K562 (cell line): Measurements from ENCODE around the gene SYNPO. TPM values are rescaled to one million over a fixed set of nuclear protein-coding genes. Genes with fewer than 3 reads are reported as not detected.
A peak's percentile ranks its signal among the peaks of the same experiment; 100 is the strongest.

Experiments used
- ATAC-seq: fragments of 200-7000 bp; cut with Tn5 transposase; 3 replicates; pipeline ENCODE4 v1.9.1; 2020; ENCODE audit warnings: moderate library complexity
- BruUV-seq: library from RNA; stranded (reverse); fragments of 400-500 nt; replicated peaks from 2 replicates; lab custom pipeline; 2021; lab: Mats Ljungman, UMichigan
- CTCF ChIA-PET: fragments of 300-600 bp; formaldehyde crosslinking; extraction: SDS; loops from one replicate; lab custom pipeline; 2021; ENCODE audit warnings: low intra/inter-chr PET ratio; lab: Yijun Ruan, JAX
- POLR2A ChIA-PET: fragments of 300-600, 350-650 bp; sonication (Branson Sonifier 250); formaldehyde crosslinking; extraction: SDS; loops from one replicate; lab custom pipeline; 2021; ENCODE audit warnings: antibody characterized with exemption, inconsistent platforms; lab: Yijun Ruan, JAX
- DNase-seq, 4 experiments: peaks; one replicate each; pipeline versions ENCODE4 v3.0.0 to v3.0.0-alpha.2; 2011 to 2018; ENCODE audit warnings: low spot score in 3 of 4, mixed read lengths in 3 of 4; ENCODE audit errors: extremely low read depth in 1 of 4
- FAIRE-seq: peaks from 2 replicates; lab custom pipeline; 2011; peaks lifted over from hg19 to GRCh38; lab: Jason Lieb, UNC
- H2AFZ ChIP-seq: 2 replicates; pipeline ENCODE4 v1.6.0; 2011; ENCODE audit warnings: low read depth, low read length, control low read depth, inconsistent platforms
- H3K27ac ChIP-seq: fragments of 200-600 bp; 3 replicates; pipeline ENCODE4 v1.8.0; 2011; ENCODE audit warnings: low read depth, mild to moderate bottlenecking, control low read depth, inconsistent platforms, low read length, moderate library complexity, mixed read lengths; ENCODE audit errors: extremely low read depth
- H3K27me3 ChIP-seq, 2 experiments: fragments of 300-600 bp in 1 of 2; 2 replicates in 1 of 2; 3 replicates in 1 of 2; pipeline versions ENCODE4 v1.6.0 to v1.8.0; 2011; ENCODE audit warnings: inconsistent platforms in 2 of 2, low read length in 2 of 2, mild to moderate bottlenecking in 1 of 2, mixed read lengths in 1 of 2, moderate library complexity in 1 of 2; ENCODE audit not compliant: control insufficient read depth in 2 of 2, insufficient read depth in 2 of 2
- H3K36me3 ChIP-seq: fragments of 300-600 bp; 3 replicates; pipeline ENCODE4 v1.8.0; 2011; ENCODE audit warnings: mild to moderate bottlenecking, low read length, inconsistent platforms; ENCODE audit not compliant: control insufficient read depth, insufficient read depth
- H3K4me1 ChIP-seq, 2 experiments: fragments of 200-600 bp in 1 of 2; replicated peaks in 1 of 2; 2 replicates in 1 of 2; 3 replicates in 1 of 2; pipeline versions ENCODE4 v1.5.1 to v1.8.0; 2011; ENCODE audit warnings: inconsistent platforms in 2 of 2, low read length in 2 of 2, mild to moderate bottlenecking in 1 of 2, mixed read lengths in 1 of 2, moderate library complexity in 1 of 2; ENCODE audit not compliant: control insufficient read depth in 2 of 2, insufficient read depth in 2 of 2
- H3K4me2 ChIP-seq: 2 replicates; pipeline ENCODE4 v1.6.1; 2011; ENCODE audit warnings: low read length, control low read depth, inconsistent platforms, mixed read lengths; ENCODE audit not compliant: insufficient read depth
- H3K4me3 ChIP-seq: fragments of 200-600 bp; sonication (generic), shearing (Covaris generic); 2 replicates; pipeline ENCODE4 v1.5.1; 2016; ENCODE audit warnings: control low read depth, inconsistent platforms
- H3K79me2 ChIP-seq: fragments of 200-600 bp; 3 replicates; pipeline ENCODE4 v1.8.0; 2011; ENCODE audit warnings: low read length, inconsistent platforms; ENCODE audit not compliant: control insufficient read depth, insufficient read depth
- H3K9ac ChIP-seq, 2 experiments: 2 replicates each; pipeline versions ENCODE4 v1.6.0 to v1.6.1; 2011; ENCODE audit warnings: low read depth in 2 of 2, low read length in 2 of 2, control low read depth in 1 of 2, inconsistent platforms in 1 of 2, mild to moderate bottlenecking in 1 of 2, mixed read lengths in 1 of 2; ENCODE audit not compliant: insufficient read depth in 1 of 2
- H3K9me1 ChIP-seq: one replicate; pipeline ENCODE4 v1.6.0; 2011; ENCODE audit warnings: inconsistent platforms, mild to moderate bottlenecking, low read length, moderate library complexity; ENCODE audit not compliant: control insufficient read depth, insufficient read depth
- H3K9me3 ChIP-seq: replicated peaks from 2 replicates; pipeline ENCODE4 v1.5.1; 2011; ENCODE audit warnings: low read depth, low read length, inconsistent platforms; ENCODE audit not compliant: control insufficient read depth, insufficient read depth
- H4K20me1 ChIP-seq: replicated peaks from 2 replicates; pipeline ENCODE4 v1.6.1; 2011; ENCODE audit warnings: low read length, inconsistent platforms, mixed read lengths; ENCODE audit not compliant: control insufficient read depth, insufficient read depth
- CEBPG ChIP-seq, 3 experiments: fragments of 200-800 bp in 1 of 3; sonication (Bioruptor generic) in 1 of 3; sonication (generic) in 1 of 3; formaldehyde crosslinking in 1 of 3; IDR thresholded peaks in 2 of 3; conservative IDR thresholded peaks in 1 of 3; 2 replicates each; pipeline versions ENCODE4 v1.6.1 to v1.8.0; 2016 to 2022; ENCODE audit warnings: missing compliant biosample characterization in 2 of 3, missing genetic modification characterization in 2 of 3, mild to moderate bottlenecking in 1 of 3, missing genetic modification reagents in 1 of 3
- HLTF ChIP-seq: fragments of 450-650 bp; IDR thresholded peaks from 2 replicates; pipeline ENCODE4 v1.6.1; 2016
- KDM4B ChIP-seq, 2 experiments: fragments of 450-650 bp in 1 of 2; sonication (generic) in 1 of 2; IDR thresholded peaks; 2 replicates each; pipeline ENCODE4 v1.6.1; 2016 to 2017; ENCODE audit warnings: borderline replicate concordance in 2 of 2, antibody characterized with exemption in 1 of 2, low read depth in 1 of 2, mild to moderate bottlenecking in 1 of 2
- POLR2G ChIP-seq: fragments of 200-400 bp; formaldehyde crosslinking; IDR thresholded peaks from 2 replicates; pipeline ENCODE4 v1.6.1; 2017; ENCODE audit warnings: low read depth, mild to moderate bottlenecking, antibody characterized with exemption, low read length, moderate library complexity
- RBBP5 ChIP-seq: fragments of 200-600 bp; sonication (generic); IDR thresholded peaks from 2 replicates; pipeline ENCODE4 v1.6.1; 2012; ENCODE audit warnings: borderline replicate concordance, mild to moderate bottlenecking, low read length, control low read depth, inconsistent platforms; ENCODE audit not compliant: insufficient read depth, poor library complexity, severe bottlenecking
- RBM34 ChIP-seq: fragments of 200-400 bp; formaldehyde crosslinking; IDR thresholded peaks from 2 replicates; pipeline ENCODE4 v1.6.1; 2018; ENCODE audit warnings: low read length, borderline replicate concordance; ENCODE audit not compliant: insufficient read depth
- STAT6 ChIP-seq: sonication (generic); formaldehyde crosslinking; IDR thresholded peaks from 2 replicates; pipeline ENCODE4 v1.8.1; 2023; ENCODE audit warnings: mild to moderate bottlenecking, missing genetic modification reagents
- TAF15 ChIP-seq: fragments of 200-400 bp; formaldehyde crosslinking; IDR thresholded peaks from 2 replicates; pipeline ENCODE4 v1.6.1; 2017; ENCODE audit warnings: mild to moderate bottlenecking, low read depth, low read length, moderate library complexity
- ZBTB1 ChIP-seq: sonication (generic); formaldehyde crosslinking; IDR thresholded peaks from 2 replicates; pipeline ENCODE4 v1.8.1; 2023; ENCODE audit warnings: missing genetic modification reagents, low read depth, mild to moderate bottlenecking, borderline replicate concordance
- ZNF830 ChIP-seq: fragments of 250-450 bp; sonication (Bioruptor Pico); IDR thresholded peaks from 2 replicates; pipeline ENCODE4 v1.5.0; 2021; ENCODE audit warnings: mild to moderate bottlenecking
- WGBS: fragments of 100-300 bp; shearing (Covaris generic); methylation state at CpG from one replicate; pipeline ENCODE4 v1.1.6; 2016; ENCODE audit warnings: low coverage, mixed read lengths; ENCODE audit not compliant: insufficient coverage; ENCODE audit errors: missing lambda C conversion rate; 5-methylcytosine and 5-hydroxymethylcytosine counted together
- in situ Hi-C: fragments of 300-500 bp; cut with MboI; formaldehyde crosslinking; loops from 4 replicates; pipeline ENCODE4 v1.15.0; 2018; ENCODE audit warnings: inconsistent platforms, mixed read lengths
- intact Hi-C: fragments of 100-400 bp; cut with micrococcal nuclease; formaldehyde crosslinking; loops from 2 replicates; pipeline ENCODE4 v1.14.2; 2022
- polyA plus RNA-seq, 8 experiments: library from polyadenylated mRNA; depleted of rRNA in 4 of 8; stranded (reverse) in 5 of 8; unstranded in 3 of 8; fragments of >200 nt; fragmentation: Nextera tagmentation in 2 of 8; fragmentation: Illumina TruSeq in 1 of 8; extraction: Ambion mirVana in 2 of 8; extraction: Trizol in 1 of 8; gene quantifications; 2 replicates each; pipeline versions ENCODE4 v1.2.1 to v1.2.3, GENCODE V29; 2011 to 2014; ENCODE audit warnings: inconsistent platforms in 1 of 8, missing spikeins in 1 of 8
- total RNA-seq, 7 experiments: library from RNA; depleted of rRNA in 6 of 7; stranded (reverse); fragments of >200 nt in 6 of 7; fragmentation: Illumina TruSeq in 2 of 7; extraction: Trizol in 2 of 7; gene quantifications; 2 replicates each; pipeline versions ENCODE4 v1.2.1 to v1.2.3, GENCODE V29; 2011 to 2021; ENCODE audit warnings: low replicate concordance in 1 of 7

SYNPO gene
- total and polyA plus RNA-seq, 9 of the 15 experiments (the other 6 are each of a cell fraction or from before 2014, with no cell fraction given), result 0.01 to 0.31 (median 0.03) TPM; not detected in 4

- no peak for TF ChIP-seq STAT6 (CRISPR knock-in tag)
- no peak for TF ChIP-seq ZBTB1 (CRISPR knock-in tag)
- TF ChIP-seq RBM34, result no peak
- no peak for TF ChIP-seq CEBPG (CRISPR knock-in tag; IDR thresholded peaks at IDR 0.05)
- no peak for TF ChIP-seq CEBPG (tag; conservative IDR thresholded peaks at IDR 0.05 in 1 of 2, IDR thresholded peaks at IDR 0.05 in 1 of 2)
- no peak for TF ChIP-seq POLR2G
- TF ChIP-seq TAF15, result no peak
- TF ChIP-seq HLTF, result no peak
- TF ChIP-seq, all 486 proteins: peak for 2
Measured at GRCh38 chr5:150605546-150605945, 34.9 kb upstream of the SYNPO start (continued).

DNA sequence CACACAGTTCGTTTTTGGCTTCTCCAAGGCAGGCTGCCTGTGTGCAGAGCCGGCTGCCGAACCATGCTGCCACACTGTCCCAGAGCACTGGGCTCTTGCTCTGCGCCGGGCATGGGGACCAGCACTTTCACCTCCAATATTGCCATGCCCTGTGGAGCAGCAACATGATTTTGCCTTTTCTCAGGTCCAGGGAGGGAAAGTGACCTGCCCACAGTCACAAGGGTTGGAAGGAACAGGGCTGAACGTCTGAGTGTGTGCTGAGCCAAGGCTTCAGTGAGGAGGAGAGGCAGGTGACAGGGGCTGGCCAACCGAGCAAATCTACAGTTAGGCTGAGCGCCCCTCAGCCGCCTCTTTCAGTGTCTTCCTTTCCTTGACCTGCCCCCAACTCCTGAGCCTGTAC is 34.0 kb upstream of the SYNPO start:
- Histone ChIP-seq H3K27ac (no peak overlapping the region), H3K9me1 (no peaks in the 10 kb centered on the region), H3K4me2 (no peak overlapping the region), H3K79me2 (no peaks in the 10 kb centered on the region), H3K27me3 (peaks cover 28 to 68% of the 10 kb centered on the region in 2 experiments), H2AFZ (no peak overlapping the region), H3K36me3 (no peaks in the 10 kb centered on the region), H3K9ac (no peak overlapping the region), H4K20me1 (peaks cover 5% of the 10 kb centered on the region; the same call in 1 of the 2 replicates), H3K9me3 (no peaks in the 10 kb centered on the region), H3K4me1 (no peaks in the 10 kb centered on the region), H3K4me3 (no peak overlapping the region)
- 7% methylated on average over 9 of the region's 9 CpGs for WGBS
- ChIA-PET POLR2A (no interaction called here), CTCF (no interaction called here)
- no TSS peak for BruUV-seq
- FAIRE-seq (no peak), DNase-seq (no peak), ATAC-seq (peak; percentile 19; the same call in 1 of the 3 replicates)
- in situ Hi-C loops, result no loop called here
- intact Hi-C loops, result no loop called here
- no peak for TF ChIP-seq RBBP5
- TF ChIP-seq ZNF830 (CRISPR knock-in tag), result no peak
- no peak for TF ChIP-seq KDM4B (IDR thresholded peaks at IDR 0.05; ENCODE audit: borderline replicate concordance in 2 of 2, low read depth in 1 of 2)
